HepG2 (cell line): ENCODE measurements around the gene ZMIZ1. TPM values are rescaled to one million over a fixed set of nuclear protein-coding genes. Genes with fewer than 3 reads are reported as not detected.

ENCODE experiments used
- DMAP1 ChIP-seq: IDR thresholded peaks from 2 replicates; pipeline ENCODE4 v1.6.1; 2016
- FOSL1 ChIP-seq: sonication (generic); formaldehyde crosslinking; IDR thresholded peaks from 2 replicates; pipeline ENCODE4 v1.9.0; 2021; ENCODE audit warnings: missing genetic modification reagents, borderline replicate concordance
- FOXO1 ChIP-seq: sonication (generic); formaldehyde crosslinking; IDR thresholded peaks from 2 replicates; pipeline ENCODE4 v1.4.0; 2020; ENCODE audit warnings: missing genetic modification reagents
- GATA4 ChIP-seq: sonication (generic); IDR thresholded peaks from 2 replicates; pipeline ENCODE4 v1.6.1; 2016; ENCODE audit warnings: antibody characterized with exemption, low read depth, borderline replicate concordance
- HOXD1 ChIP-seq: sonication (generic); formaldehyde crosslinking; IDR thresholded peaks from 2 replicates; pipeline ENCODE4 v1.5.0; 2020; ENCODE audit warnings: missing genetic modification reagents
- KDM3A ChIP-seq: IDR thresholded peaks from 2 replicates; pipeline ENCODE4 v1.6.1; 2018; ENCODE audit warnings: low read depth, missing compliant biosample characterization
- KLF16 ChIP-seq, 2 experiments: sonication (generic) in 1 of 2; formaldehyde crosslinking in 1 of 2; IDR thresholded peaks; 2 replicates each; pipeline versions ENCODE4 v1.6.1 to v1.8.0; 2016 to 2023; ENCODE audit warnings: missing genetic modification reagents in 2 of 2, missing compliant biosample characterization in 1 of 2
- MAFK ChIP-seq, 2 experiments: IDR thresholded peaks in 1 of 2; conservative IDR thresholded peaks in 1 of 2; 2 replicates each; pipeline ENCODE4 v1.6.1; 2011; ENCODE audit warnings: improper control_type of control experiment in 2 of 2, low read length in 2 of 2
- NFYB ChIP-seq: sonication (generic); formaldehyde crosslinking; IDR thresholded peaks from 2 replicates; pipeline ENCODE4 v1.4.0; 2020; ENCODE audit warnings: missing genetic modification reagents
- POGZ ChIP-seq: sonication (generic); formaldehyde crosslinking; IDR thresholded peaks from 2 replicates; pipeline ENCODE4 v1.4.0; 2020; ENCODE audit warnings: mild to moderate bottlenecking, missing genetic modification reagents
- RBAK ChIP-seq: sonication (generic); formaldehyde crosslinking; IDR thresholded peaks from 2 replicates; pipeline ENCODE4 v1.5.1; 2020; ENCODE audit warnings: mild to moderate bottlenecking, missing genetic modification reagents
- ZNF10 ChIP-seq: sonication (generic); formaldehyde crosslinking; IDR thresholded peaks from 2 replicates; pipeline ENCODE4 v1.4.0; 2020; ENCODE audit warnings: mild to moderate bottlenecking, low read depth, missing genetic modification reagents, borderline replicate concordance
- ZNF333 ChIP-seq: sonication (generic); formaldehyde crosslinking; IDR thresholded peaks from 2 replicates; pipeline ENCODE4 v1.4.0; 2020; ENCODE audit warnings: mild to moderate bottlenecking, missing genetic modification reagents, borderline replicate concordance
- ZNF510 ChIP-seq: sonication (generic); formaldehyde crosslinking; IDR thresholded peaks from 2 replicates; pipeline ENCODE4 v1.4.0; 2020; ENCODE audit warnings: low read depth, mild to moderate bottlenecking, missing genetic modification reagents
- ZNF558 ChIP-seq: sonication (generic); formaldehyde crosslinking; IDR thresholded peaks from 2 replicates; pipeline ENCODE4 v1.9.0; 2022; ENCODE audit warnings: mild to moderate bottlenecking, missing genetic modification reagents, borderline replicate concordance
- ZNF720 ChIP-seq: sonication (generic); formaldehyde crosslinking; IDR thresholded peaks from 2 replicates; pipeline ENCODE4 v1.4.0; 2020; ENCODE audit warnings: missing genetic modification reagents
- polyA plus RNA-seq, 8 experiments: library from polyadenylated mRNA; depleted of rRNA in 3 of 8; stranded (reverse) in 7 of 8; unstranded in 1 of 8; fragments of >200 nt; fragmentation: Illumina TruSeq in 4 of 8; extraction: Trizol in 4 of 8; gene quantifications; 2 replicates each; pipeline versions ENCODE4 v1.2.1 to v1.2.3, GENCODE V29; 2011 to 2016; ENCODE audit warnings: low read depth in 4 of 8, missing spikeins in 1 of 8, mixed read lengths in 1 of 8; ENCODE audit not compliant: insufficient read depth in 1 of 8
- total RNA-seq, 5 experiments: library from RNA; depleted of rRNA; stranded (reverse); fragments of >200 nt; fragmentation: Illumina TruSeq; extraction: Trizol; gene quantifications; 2 replicates each; pipeline ENCODE4 v1.2.3, GENCODE V29; 2016; ENCODE audit warnings: low read depth in 1 of 5
- TF ChIP-seq, protein P1 (sequence below): sonication (generic); formaldehyde crosslinking; IDR thresholded peaks from 2 replicates; pipeline ENCODE4 v1.4.0; 2020; ENCODE audit warnings: missing genetic modification reagents, low read depth, mild to moderate bottlenecking, borderline replicate concordance
- TF ChIP-seq, protein P2 (sequence below): sonication (generic); formaldehyde crosslinking; IDR thresholded peaks from 2 replicates; pipeline ENCODE4 v1.5.0; 2020; ENCODE audit warnings: mild to moderate bottlenecking, missing genetic modification reagents, borderline replicate concordance
- TF ChIP-seq, protein P3 (sequence below): sonication (generic); formaldehyde crosslinking; IDR thresholded peaks from 2 replicates; pipeline ENCODE4 v1.5.0; 2020; ENCODE audit warnings: missing genetic modification reagents
- TF ChIP-seq, protein P4 (sequence below): sonication (generic); formaldehyde crosslinking; IDR thresholded peaks from 2 replicates; pipeline ENCODE4 v1.5.0; 2020; ENCODE audit warnings: missing genetic modification reagents

The ZMIZ1 gene
- total and polyA plus RNA-seq, 2 of the 13 experiments (the other 11 are each of a cell fraction or from before 2014, with no cell fraction given): 5.3 to 10.2 TPM

DNA sequence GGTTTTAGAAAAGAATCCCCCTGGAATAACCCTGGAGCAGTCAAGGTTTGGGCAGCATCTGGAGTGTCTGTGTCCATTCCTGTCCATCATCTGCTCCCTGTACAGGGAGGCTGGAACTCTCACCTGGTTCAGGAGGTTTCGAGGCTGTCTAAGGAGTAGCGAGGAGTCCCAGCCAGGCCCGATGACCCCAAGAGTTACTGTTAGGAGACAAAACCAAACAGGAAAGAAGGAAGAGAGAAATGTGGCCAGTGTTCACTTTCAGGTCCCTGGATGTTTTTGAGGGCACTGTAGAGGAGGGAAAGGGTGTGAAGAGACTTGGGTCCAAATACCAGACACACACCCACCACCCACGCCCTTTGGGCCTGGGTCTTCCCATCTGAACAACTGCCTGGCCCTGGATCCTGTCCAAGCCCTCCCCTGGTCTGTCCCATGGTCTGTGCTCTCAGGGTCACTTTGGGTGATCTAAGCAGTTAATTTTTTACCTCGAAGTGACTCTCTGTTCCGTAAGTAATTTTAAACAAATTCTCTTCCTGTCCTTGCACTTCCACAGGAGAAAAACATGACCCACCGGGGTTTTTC is 117.1 kb downstream of the ZMIZ1 start (continued):
- no peak for TF ChIP-seq ZNF10 (CRISPR knock-in tag)
- TF ChIP-seq MAFK (conservative IDR thresholded peaks at IDR 0.05 in 1 of 2, IDR thresholded peaks at IDR 0.05 in 1 of 2; ENCODE audit: low read length in 2 of 2): no peak
- TF ChIP-seq, protein P1, sequence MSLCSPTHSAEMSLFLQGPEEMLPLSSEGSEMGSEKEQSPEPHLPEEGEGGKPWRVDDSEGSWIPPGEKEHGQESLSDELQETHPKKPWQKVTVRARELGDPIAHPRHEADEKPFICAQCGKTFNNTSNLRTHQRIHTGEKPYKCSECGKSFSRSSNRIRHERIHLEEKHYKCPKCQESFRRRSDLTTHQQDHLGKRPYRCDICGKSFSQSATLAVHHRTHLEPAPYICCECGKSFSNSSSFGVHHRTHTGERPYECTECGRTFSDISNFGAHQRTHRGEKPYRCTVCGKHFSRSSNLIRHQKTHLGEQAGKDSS (CRISPR knock-in tag): peak; percentile 76; the same call in 1 of the 2 replicates
- TF ChIP-seq ZNF558 (CRISPR knock-in tag): 0 out of 2 replicates have a peak, but pooled peaks have one; percentile 48
- TF ChIP-seq, protein P2, sequence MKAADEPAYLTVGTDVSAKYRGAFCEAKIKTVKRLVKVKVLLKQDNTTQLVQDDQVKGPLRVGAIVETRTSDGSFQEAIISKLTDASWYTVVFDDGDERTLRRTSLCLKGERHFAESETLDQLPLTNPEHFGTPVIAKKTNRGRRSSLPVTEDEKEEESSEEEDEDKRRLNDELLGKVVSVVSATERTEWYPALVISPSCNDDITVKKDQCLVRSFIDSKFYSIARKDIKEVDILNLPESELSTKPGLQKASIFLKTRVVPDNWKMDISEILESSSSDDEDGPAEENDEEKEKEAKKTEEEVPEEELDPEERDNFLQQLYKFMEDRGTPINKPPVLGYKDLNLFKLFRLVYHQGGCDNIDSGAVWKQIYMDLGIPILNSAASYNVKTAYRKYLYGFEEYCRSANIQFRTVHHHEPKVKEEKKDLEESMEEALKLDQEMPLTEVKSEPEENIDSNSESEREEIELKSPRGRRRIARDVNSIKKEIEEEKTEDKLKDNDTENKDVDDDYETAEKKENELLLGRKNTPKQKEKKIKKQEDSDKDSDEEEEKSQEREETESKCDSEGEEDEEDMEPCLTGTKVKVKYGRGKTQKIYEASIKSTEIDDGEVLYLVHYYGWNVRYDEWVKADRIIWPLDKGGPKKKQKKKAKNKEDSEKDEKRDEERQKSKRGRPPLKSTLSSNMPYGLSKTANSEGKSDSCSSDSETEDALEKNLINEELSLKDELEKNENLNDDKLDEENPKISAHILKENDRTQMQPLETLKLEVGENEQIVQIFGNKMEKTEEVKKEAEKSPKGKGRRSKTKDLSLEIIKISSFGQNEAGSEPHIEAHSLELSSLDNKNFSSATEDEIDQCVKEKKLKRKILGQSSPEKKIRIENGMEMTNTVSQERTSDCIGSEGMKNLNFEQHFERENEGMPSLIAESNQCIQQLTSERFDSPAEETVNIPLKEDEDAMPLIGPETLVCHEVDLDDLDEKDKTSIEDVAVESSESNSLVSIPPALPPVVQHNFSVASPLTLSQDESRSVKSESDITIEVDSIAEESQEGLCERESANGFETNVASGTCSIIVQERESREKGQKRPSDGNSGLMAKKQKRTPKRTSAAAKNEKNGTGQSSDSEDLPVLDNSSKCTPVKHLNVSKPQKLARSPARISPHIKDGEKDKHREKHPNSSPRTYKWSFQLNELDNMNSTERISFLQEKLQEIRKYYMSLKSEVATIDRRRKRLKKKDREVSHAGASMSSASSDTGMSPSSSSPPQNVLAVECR: no peak
- no peak; the same call in 1 of the 2 replicates for TF ChIP-seq FOXO1
- no peak for TF ChIP-seq KDM3A (CRISPR knock-in tag)
- TF ChIP-seq GATA4: no peak
- no peak for TF ChIP-seq POGZ
- no peak for TF ChIP-seq NFYB (CRISPR knock-in tag)
- TF ChIP-seq RBAK (CRISPR knock-in tag): no peak
- TF ChIP-seq DMAP1 (CRISPR knock-in tag): no peak
- no peak for TF ChIP-seq KLF16 (CRISPR knock-in tag; IDR thresholded peaks at IDR 0.05)
- TF ChIP-seq HOXD1 (CRISPR knock-in tag): no peak
- TF ChIP-seq ZNF333 (CRISPR knock-in tag): no peak
- TF ChIP-seq, protein P3, sequence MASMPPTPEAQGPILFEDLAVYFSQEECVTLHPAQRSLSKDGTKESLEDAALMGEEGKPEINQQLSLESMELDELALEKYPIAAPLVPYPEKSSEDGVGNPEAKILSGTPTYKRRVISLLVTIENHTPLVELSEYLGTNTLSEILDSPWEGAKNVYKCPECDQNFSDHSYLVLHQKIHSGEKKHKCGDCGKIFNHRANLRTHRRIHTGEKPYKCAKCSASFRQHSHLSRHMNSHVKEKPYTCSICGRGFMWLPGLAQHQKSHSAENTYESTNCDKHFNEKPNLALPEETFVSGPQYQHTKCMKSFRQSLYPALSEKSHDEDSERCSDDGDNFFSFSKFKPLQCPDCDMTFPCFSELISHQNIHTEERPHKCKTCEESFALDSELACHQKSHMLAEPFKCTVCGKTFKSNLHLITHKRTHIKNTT (CRISPR knock-in tag): no peak
- TF ChIP-seq ZNF510 (CRISPR knock-in tag): no peak
- TF ChIP-seq, protein P4, sequence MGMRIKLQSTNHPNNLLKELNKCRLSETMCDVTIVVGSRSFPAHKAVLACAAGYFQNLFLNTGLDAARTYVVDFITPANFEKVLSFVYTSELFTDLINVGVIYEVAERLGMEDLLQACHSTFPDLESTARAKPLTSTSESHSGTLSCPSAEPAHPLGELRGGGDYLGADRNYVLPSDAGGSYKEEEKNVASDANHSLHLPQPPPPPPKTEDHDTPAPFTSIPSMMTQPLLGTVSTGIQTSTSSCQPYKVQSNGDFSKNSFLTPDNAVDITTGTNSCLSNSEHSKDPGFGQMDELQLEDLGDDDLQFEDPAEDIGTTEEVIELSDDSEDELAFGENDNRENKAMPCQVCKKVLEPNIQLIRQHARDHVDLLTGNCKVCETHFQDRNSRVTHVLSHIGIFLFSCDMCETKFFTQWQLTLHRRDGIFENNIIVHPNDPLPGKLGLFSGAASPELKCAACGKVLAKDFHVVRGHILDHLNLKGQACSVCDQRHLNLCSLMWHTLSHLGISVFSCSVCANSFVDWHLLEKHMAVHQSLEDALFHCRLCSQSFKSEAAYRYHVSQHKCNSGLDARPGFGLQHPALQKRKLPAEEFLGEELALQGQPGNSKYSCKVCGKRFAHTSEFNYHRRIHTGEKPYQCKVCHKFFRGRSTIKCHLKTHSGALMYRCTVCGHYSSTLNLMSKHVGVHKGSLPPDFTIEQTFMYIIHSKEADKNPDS (CRISPR knock-in tag): no peak
- TF ChIP-seq ZNF720 (CRISPR knock-in tag): no peak
- no peak for TF ChIP-seq FOSL1 (CRISPR knock-in tag)
